ENCODE measurements around the gene ALDH6A1. TPM values are rescaled to one million over a fixed set of nuclear protein-coding genes. Genes with fewer than 3 reads are reported as not detected.

The ALDH6A1 gene
- total and polyA plus RNA-seq, 2 of the 13 experiments (the other 11 are each of a cell fraction or from before 2014, with no cell fraction given): 26.9 to 49.9 TPM

DNA sequence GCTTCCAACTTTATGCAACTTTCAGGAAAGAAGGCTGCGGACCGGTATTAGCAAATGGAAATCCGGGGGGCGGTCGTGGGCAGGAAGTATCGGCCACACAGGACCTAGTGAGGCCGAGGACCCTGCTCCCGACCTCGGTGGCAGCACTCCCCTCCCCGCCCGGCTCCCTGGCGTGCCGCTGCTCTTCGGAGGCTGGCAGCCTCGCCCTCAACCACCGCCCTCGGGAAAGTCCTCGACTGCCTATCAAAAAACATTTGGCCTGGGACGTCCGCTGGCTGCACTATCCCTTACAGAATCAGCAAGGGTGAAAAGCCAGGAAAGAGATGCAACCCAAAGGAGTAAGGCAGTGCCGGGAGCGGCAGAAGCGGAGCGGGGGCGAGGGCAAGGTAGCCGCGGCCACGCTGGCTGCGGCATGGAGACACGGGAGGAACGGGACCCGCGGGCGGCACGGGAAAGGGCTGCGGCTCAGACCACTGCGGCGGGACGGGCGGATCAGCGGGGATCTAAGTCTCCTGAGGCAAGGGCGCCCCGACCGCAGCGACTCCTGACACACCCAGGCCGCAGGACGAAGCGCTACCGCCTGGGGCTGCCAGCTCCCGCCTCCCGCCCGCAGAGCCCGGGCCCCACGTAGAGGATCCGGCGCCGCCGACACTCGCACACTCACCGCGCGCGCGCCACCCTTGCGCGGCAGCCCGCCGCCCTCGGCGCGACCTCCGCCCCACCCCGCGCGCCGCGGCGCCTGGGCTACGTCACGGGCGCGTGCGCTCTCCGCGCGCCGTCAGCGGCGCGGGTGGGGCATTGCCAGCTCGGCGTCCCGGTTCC lies 65.5 kb downstream of the ALDH6A1 start, which contains the start of the genes BBOF1 and ENTPD5 (continued):
- TF ChIP-seq, protein P1, sequence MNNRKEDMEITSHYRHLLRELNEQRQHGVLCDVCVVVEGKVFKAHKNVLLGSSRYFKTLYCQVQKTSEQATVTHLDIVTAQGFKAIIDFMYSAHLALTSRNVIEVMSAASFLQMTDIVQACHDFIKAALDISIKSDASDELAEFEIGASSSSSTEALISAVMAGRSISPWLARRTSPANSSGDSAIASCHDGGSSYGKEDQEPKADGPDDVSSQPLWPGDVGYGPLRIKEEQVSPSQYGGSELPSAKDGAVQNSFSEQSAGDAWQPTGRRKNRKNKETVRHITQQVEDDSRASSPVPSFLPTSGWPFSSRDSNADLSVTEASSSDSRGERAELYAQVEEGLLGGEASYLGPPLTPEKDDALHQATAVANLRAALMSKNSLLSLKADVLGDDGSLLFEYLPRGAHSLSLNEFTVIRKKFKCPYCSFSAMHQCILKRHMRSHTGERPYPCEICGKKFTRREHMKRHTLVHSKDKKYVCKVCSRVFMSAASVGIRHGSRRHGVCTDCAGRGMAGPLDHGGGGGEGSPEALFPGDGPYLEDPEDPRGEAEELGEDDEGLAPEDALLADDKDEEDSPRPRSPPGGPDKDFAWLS (CRISPR knock-in tag; IDR thresholded peaks at IDR 0.05; ENCODE audit: borderline replicate concordance): no peak
- TF ChIP-seq ISL2 (CRISPR knock-in tag; IDR thresholded peaks at IDR 0.05) (peak; percentile 46), ATM (IDR thresholded peaks at IDR 0.05; ENCODE audit: borderline replicate concordance) (no peak), KAT7 (CRISPR knock-in tag; IDR thresholded peaks at IDR 0.05; ENCODE audit: borderline replicate concordance) (no peak), ATF1 (CRISPR knock-in tag; IDR thresholded peaks at IDR 0.05) (no peak), POLR2AphosphoS2 (IDR thresholded peaks at IDR 0.05; ENCODE audit: low read depth, low read length) (no peak), ZSCAN22 (CRISPR knock-in tag; IDR thresholded peaks at IDR 0.05) (no peak), ZNF333 (CRISPR knock-in tag; IDR thresholded peaks at IDR 0.05; ENCODE audit: borderline replicate concordance) (peak; percentile 30; the same call in 1 of the 2 replicates), CEBPB (IDR thresholded peaks at IDR 0.05; ENCODE audit: borderline replicate concordance, low read depth, low read length) (no peak), RFX5 (IDR thresholded peaks at IDR 0.05; ENCODE audit: low read depth, low read length) (no peak; the same call in 1 of the 2 replicates)
- TF ChIP-seq, protein P2, sequence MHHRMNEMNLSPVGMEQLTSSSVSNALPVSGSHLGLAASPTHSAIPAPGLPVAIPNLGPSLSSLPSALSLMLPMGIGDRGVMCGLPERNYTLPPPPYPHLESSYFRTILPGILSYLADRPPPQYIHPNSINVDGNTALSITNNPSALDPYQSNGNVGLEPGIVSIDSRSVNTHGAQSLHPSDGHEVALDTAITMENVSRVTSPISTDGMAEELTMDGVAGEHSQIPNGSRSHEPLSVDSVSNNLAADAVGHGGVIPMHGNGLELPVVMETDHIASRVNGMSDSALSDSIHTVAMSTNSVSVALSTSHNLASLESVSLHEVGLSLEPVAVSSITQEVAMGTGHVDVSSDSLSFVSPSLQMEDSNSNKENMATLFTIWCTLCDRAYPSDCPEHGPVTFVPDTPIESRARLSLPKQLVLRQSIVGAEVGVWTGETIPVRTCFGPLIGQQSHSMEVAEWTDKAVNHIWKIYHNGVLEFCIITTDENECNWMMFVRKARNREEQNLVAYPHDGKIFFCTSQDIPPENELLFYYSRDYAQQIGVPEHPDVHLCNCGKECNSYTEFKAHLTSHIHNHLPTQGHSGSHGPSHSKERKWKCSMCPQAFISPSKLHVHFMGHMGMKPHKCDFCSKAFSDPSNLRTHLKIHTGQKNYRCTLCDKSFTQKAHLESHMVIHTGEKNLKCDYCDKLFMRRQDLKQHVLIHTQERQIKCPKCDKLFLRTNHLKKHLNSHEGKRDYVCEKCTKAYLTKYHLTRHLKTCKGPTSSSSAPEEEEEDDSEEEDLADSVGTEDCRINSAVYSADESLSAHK (CRISPR knock-in tag; IDR thresholded peaks at IDR 0.05; ENCODE audit: borderline replicate concordance): no peak
- TF ChIP-seq, protein P3, sequence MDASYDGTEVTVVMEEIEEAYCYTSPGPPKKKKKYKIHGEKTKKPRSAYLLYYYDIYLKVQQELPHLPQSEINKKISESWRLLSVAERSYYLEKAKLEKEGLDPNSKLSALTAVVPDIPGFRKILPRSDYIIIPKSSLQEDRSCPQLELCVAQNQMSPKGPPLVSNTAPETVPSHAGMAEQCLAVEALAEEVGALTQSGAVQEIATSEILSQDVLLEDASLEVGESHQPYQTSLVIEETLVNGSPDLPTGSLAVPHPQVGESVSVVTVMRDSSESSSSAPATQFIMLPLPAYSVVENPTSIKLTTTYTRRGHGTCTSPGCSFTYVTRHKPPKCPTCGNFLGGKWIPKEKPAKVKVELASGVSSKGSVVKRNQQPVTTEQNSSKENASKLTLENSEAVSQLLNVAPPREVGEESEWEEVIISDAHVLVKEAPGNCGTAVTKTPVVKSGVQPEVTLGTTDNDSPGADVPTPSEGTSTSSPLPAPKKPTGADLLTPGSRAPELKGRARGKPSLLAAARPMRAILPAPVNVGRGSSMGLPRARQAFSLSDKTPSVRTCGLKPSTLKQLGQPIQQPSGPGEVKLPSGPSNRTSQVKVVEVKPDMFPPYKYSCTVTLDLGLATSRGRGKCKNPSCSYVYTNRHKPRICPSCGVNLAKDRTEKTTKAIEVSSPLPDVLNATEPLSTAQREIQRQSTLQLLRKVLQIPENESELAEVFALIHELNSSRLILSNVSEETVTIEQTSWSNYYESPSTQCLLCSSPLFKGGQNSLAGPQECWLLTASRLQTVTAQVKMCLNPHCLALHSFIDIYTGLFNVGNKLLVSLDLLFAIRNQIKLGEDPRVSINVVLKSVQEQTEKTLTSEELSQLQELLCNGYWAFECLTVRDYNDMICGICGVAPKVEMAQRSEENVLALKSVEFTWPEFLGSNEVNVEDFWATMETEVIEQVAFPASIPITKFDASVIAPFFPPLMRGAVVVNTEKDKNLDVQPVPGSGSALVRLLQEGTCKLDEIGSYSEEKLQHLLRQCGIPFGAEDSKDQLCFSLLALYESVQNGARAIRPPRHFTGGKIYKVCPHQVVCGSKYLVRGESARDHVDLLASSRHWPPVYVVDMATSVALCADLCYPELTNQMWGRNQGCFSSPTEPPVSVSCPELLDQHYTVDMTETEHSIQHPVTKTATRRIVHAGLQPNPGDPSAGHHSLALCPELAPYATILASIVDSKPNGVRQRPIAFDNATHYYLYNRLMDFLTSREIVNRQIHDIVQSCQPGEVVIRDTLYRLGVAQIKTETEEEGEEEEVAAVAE (CRISPR knock-in tag; IDR thresholded peaks at IDR 0.05; ENCODE audit: borderline replicate concordance): no peak
- TF ChIP-seq, protein P4, sequence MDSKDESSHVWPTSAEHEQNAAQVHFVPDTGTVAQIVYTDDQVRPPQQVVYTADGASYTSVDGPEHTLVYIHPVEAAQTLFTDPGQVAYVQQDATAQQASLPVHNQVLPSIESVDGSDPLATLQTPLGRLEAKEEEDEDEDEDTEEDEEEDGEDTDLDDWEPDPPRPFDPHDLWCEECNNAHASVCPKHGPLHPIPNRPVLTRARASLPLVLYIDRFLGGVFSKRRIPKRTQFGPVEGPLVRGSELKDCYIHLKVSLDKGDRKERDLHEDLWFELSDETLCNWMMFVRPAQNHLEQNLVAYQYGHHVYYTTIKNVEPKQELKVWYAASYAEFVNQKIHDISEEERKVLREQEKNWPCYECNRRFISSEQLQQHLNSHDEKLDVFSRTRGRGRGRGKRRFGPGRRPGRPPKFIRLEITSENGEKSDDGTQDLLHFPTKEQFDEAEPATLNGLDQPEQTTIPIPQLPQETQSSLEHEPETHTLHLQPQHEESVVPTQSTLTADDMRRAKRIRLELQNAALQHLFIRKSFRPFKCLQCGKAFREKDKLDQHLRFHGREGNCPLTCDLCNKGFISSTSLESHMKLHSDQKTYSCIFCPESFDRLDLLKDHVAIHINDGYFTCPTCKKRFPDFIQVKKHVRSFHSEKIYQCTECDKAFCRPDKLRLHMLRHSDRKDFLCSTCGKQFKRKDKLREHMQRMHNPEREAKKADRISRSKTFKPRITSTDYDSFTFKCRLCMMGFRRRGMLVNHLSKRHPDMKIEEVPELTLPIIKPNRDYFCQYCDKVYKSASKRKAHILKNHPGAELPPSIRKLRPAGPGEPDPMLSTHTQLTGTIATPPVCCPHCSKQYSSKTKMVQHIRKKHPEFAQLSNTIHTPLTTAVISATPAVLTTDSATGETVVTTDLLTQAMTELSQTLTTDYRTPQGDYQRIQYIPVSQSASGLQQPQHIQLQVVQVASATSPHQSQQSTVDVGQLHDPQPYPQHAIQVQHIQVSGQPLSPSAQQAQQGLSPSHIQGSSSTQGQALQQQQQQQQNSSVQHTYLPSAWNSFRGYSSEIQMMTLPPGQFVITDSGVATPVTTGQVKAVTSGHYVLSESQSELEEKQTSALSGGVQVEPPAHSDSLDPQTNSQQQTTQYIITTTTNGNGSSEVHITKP (CRISPR knock-in tag; IDR thresholded peaks at IDR 0.05; ENCODE audit: low read depth): no peak
- TF ChIP-seq, protein P5, sequence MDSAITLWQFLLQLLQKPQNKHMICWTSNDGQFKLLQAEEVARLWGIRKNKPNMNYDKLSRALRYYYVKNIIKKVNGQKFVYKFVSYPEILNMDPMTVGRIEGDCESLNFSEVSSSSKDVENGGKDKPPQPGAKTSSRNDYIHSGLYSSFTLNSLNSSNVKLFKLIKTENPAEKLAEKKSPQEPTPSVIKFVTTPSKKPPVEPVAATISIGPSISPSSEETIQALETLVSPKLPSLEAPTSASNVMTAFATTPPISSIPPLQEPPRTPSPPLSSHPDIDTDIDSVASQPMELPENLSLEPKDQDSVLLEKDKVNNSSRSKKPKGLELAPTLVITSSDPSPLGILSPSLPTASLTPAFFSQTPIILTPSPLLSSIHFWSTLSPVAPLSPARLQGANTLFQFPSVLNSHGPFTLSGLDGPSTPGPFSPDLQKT (CRISPR knock-in tag; IDR thresholded peaks at IDR 0.05; ENCODE audit: borderline replicate concordance): no peak

All from HepG2 (cell line).